ENCODE data around the gene MFAP5. TPM values are rescaled to one million over a fixed set of nuclear protein-coding genes. Genes with fewer than 3 reads are reported as not detected.

MFAP5 gene
- total and polyA plus RNA-seq, 2 donors (not counting 3 experiments of a cell fraction or from before 2014, with no cell fraction given) = 0.39 TPM; not detected in 1

DNA sequence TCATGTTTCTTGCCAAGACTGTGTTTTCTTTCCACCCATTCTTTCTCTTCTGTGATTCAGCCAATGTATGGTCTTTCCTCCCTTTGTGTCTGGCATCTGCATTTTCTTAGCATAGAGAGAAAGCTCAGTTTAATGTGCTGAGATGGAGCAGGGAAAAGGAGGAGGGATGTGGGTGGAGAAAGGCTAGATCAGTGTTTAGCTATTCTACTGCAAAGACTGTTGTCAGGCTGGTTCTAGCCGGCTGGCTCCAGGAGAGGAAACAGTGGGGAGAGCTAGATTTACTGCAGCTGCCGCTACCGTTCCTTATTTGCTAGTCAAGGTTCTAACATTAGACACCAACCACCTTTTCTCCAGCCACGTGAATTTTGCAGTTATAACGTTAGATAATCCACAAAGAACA lies 29.9 kb upstream of the MFAP5 start:
- no peaks in the 10 kb centered on the region for H3K79me2 ChIP-seq (ENCODE audit: control insufficient read depth, insufficient read depth, low read length)
- peaks cover 34% of the 10 kb centered on the region for H3K4me1 ChIP-seq (ENCODE audit: control insufficient read depth, extremely low read depth, insufficient read depth, low read length)
- H3K36me3 ChIP-seq (ENCODE audit: control insufficient read depth in 2 of 2, extremely low read depth in 1 of 2, insufficient read depth in 2 of 2, low read length in 2 of 2) = no peaks in the 10 kb centered on the region
- no TSS peak for BruUV-seq (replicated peaks)
- peak overlapping the region; percentile 55 for H3K9ac ChIP-seq (replicated peaks; ENCODE audit: extremely low read depth, insufficient read depth, low read length)
- H3K27ac ChIP-seq (ENCODE audit: insufficient read depth, low read depth, low read length) = peak overlapping the region; percentile 44
- TF ChIP-seq MYC (IDR thresholded peaks at IDR 0.05; ENCODE audit: low read depth, low read length) (no peak), POLR2AphosphoS5 (IDR thresholded peaks at IDR 0.05; ENCODE audit: insufficient read depth, low read depth, low read length) (peak; percentile 49), FOS (IDR thresholded peaks at IDR 0.05; ENCODE audit: borderline replicate concordance, insufficient read depth, low read length) (peak; percentile 18), POLR2A (IDR thresholded peaks at IDR 0.05; ENCODE audit: low read depth, low read length) (peak; percentile 56)
- TF ChIP-seq, protein P1, sequence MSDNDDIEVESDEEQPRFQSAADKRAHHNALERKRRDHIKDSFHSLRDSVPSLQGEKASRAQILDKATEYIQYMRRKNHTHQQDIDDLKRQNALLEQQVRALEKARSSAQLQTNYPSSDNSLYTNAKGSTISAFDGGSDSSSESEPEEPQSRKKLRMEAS (IDR thresholded peaks at IDR 0.05; ENCODE audit: insufficient read depth, insufficient read length) = no peak
- TF ChIP-seq, protein P2, sequence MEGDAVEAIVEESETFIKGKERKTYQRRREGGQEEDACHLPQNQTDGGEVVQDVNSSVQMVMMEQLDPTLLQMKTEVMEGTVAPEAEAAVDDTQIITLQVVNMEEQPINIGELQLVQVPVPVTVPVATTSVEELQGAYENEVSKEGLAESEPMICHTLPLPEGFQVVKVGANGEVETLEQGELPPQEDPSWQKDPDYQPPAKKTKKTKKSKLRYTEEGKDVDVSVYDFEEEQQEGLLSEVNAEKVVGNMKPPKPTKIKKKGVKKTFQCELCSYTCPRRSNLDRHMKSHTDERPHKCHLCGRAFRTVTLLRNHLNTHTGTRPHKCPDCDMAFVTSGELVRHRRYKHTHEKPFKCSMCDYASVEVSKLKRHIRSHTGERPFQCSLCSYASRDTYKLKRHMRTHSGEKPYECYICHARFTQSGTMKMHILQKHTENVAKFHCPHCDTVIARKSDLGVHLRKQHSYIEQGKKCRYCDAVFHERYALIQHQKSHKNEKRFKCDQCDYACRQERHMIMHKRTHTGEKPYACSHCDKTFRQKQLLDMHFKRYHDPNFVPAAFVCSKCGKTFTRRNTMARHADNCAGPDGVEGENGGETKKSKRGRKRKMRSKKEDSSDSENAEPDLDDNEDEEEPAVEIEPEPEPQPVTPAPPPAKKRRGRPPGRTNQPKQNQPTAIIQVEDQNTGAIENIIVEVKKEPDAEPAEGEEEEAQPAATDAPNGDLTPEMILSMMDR (IDR thresholded peaks at IDR 0.05; ENCODE audit: extremely low read depth in 1 of 2, insufficient read depth in 1 of 2, low read depth in 1 of 2, low read length in 2 of 2) = no peak
- H3K27me3 ChIP-seq (ENCODE audit: control insufficient read depth in 2 of 2, insufficient read depth in 2 of 2, low read length in 2 of 2) = no peaks in the 10 kb centered on the region
- ChIA-PET CTCF (interaction anchor here (0.7 to 1.4 kb wide), 8 partner anchors 11 to 198 kb away, joined by 3 to 8 read pairs (median 4); partner anchors contain the start of gene A2ML1), POLR2A (interaction anchor here (1.0 kb wide), 1 partner anchor 35 kb away, joined by 4 read pairs; no protein-coding TSS in a partner anchor)
- no peaks in the 10 kb centered on the region for H4K20me1 ChIP-seq (replicated peaks; ENCODE audit: control insufficient read depth, extremely low read depth, insufficient read depth, low read length)
- FAIRE-seq (peak; percentile 77), DNase-seq (ENCODE audit: low read depth, low spot score) (peak; percentile 97)
- intact Hi-C loops (cut with micrococcal nuclease) (loop anchor here (10.0 kb wide), 1 partner anchor 448 kb away; no protein-coding TSS in a partner anchor), dilution Hi-C loops (cut with MboI; ENCODE audit: extremely low pct_ligation_motif_present, low sequenced_read_pairs) (no loop called here)
- peak overlapping the region; percentile 27 for H3K4me2 ChIP-seq (ENCODE audit: insufficient read depth, low read length)
- H3K9me1 ChIP-seq (replicated peaks; ENCODE audit: control insufficient read depth, extremely low read depth, insufficient read depth, low read length) = no peaks in the 10 kb centered on the region
- no peak overlapping the region for H3K4me3 ChIP-seq (replicated peaks in 1 of 3; ENCODE audit: insufficient read depth in 1 of 3, low read depth in 1 of 3, low read length in 3 of 3)
- H2AFZ ChIP-seq (ENCODE audit: low read depth, low read length) = peak overlapping the region; percentile 25
- no peaks in the 10 kb centered on the region for H3K9me3 ChIP-seq (replicated peaks; ENCODE audit: control insufficient read depth, insufficient read depth, low read length)

All from endothelial cell of umbilical vein (primary cell).